DND-41 (cell line): Measurements from ENCODE around the gene ERAP2.

ENCODE experiments used
- ATAC-seq: fragments of 200-7000 bp; cut with Tn5 transposase; 3 replicates; pipeline ENCODE4 v1.9.1; 2021; ENCODE audit warnings: low read depth; ENCODE audit not compliant: insufficient read depth
- DNase-seq: peaks from one replicate; pipeline ENCODE4 v3.0.0-alpha.2; 2020
- H2AFZ ChIP-seq: 2 replicates; pipeline ENCODE4 v1.6.0; 2012; ENCODE audit warnings: low read depth, low read length
- H3K27ac ChIP-seq: 2 replicates; pipeline ENCODE4 v1.5.1; 2012; ENCODE audit warnings: low read length, inconsistent platforms
- H3K27me3 ChIP-seq: fragments of 200-600 bp; sonication (generic); 2 replicates; pipeline ENCODE4 v1.6.0; 2012; ENCODE audit warnings: low read length, mild to moderate bottlenecking, inconsistent platforms; ENCODE audit not compliant: insufficient read depth, poor library complexity
- H3K36me3 ChIP-seq: 2 replicates; pipeline ENCODE4 v1.5.1; 2012; ENCODE audit warnings: low read length, inconsistent platforms; ENCODE audit not compliant: insufficient read depth
- H3K4me1 ChIP-seq: 2 replicates; pipeline ENCODE4 v1.5.1; 2012; ENCODE audit warnings: mild to moderate bottlenecking, low read length; ENCODE audit not compliant: insufficient read depth
- H3K4me2 ChIP-seq: 2 replicates; pipeline ENCODE4 v1.6.0; 2012; ENCODE audit warnings: mild to moderate bottlenecking, moderate library complexity, low read length, inconsistent platforms; ENCODE audit not compliant: insufficient read depth
- H3K4me3 ChIP-seq, 2 experiments: fragments of 200-600 bp in 1 of 2; shearing (Covaris generic) in 1 of 2; 2 replicates each; pipeline ENCODE4 v1.5.1; 2012 to 2016; ENCODE audit warnings: inconsistent platforms in 2 of 2, low read length in 2 of 2, mild to moderate bottlenecking in 2 of 2, low read depth in 1 of 2, moderate library complexity in 1 of 2
- H3K79me2 ChIP-seq: 2 replicates; pipeline ENCODE4 v1.6.0; 2012; ENCODE audit warnings: low read length, inconsistent platforms; ENCODE audit not compliant: insufficient read depth
- H3K9ac ChIP-seq: 2 replicates; pipeline ENCODE4 v1.6.0; 2012; ENCODE audit warnings: low read depth, mild to moderate bottlenecking, inconsistent platforms, low read length, moderate library complexity
- H3K9me3 ChIP-seq: 2 replicates; pipeline ENCODE4 v1.5.1; 2012; ENCODE audit warnings: low read length, moderate library complexity, mild to moderate bottlenecking, inconsistent platforms; ENCODE audit not compliant: insufficient read depth, severe bottlenecking
- H4K20me1 ChIP-seq: 2 replicates; pipeline ENCODE4 v1.6.0; 2012; ENCODE audit warnings: low read length; ENCODE audit not compliant: insufficient read depth
- EZH2 ChIP-seq: IDR thresholded peaks from 3 replicates; pipeline ENCODE4 v1.6.1; 2012; ENCODE audit warnings: borderline replicate concordance, low read depth, mild to moderate bottlenecking, moderate library complexity, low read length, inconsistent platforms; ENCODE audit not compliant: severe bottlenecking
- TF ChIP-seq, protein P1 (sequence below): IDR thresholded peaks from 2 replicates; pipeline ENCODE4 v1.5.1; 2012; ENCODE audit warnings: borderline replicate concordance, low read length, moderate library complexity, mild to moderate bottlenecking; ENCODE audit not compliant: poor library complexity, severe bottlenecking; ENCODE audit errors: extremely low read depth

The ERAP2 gene

DNA sequence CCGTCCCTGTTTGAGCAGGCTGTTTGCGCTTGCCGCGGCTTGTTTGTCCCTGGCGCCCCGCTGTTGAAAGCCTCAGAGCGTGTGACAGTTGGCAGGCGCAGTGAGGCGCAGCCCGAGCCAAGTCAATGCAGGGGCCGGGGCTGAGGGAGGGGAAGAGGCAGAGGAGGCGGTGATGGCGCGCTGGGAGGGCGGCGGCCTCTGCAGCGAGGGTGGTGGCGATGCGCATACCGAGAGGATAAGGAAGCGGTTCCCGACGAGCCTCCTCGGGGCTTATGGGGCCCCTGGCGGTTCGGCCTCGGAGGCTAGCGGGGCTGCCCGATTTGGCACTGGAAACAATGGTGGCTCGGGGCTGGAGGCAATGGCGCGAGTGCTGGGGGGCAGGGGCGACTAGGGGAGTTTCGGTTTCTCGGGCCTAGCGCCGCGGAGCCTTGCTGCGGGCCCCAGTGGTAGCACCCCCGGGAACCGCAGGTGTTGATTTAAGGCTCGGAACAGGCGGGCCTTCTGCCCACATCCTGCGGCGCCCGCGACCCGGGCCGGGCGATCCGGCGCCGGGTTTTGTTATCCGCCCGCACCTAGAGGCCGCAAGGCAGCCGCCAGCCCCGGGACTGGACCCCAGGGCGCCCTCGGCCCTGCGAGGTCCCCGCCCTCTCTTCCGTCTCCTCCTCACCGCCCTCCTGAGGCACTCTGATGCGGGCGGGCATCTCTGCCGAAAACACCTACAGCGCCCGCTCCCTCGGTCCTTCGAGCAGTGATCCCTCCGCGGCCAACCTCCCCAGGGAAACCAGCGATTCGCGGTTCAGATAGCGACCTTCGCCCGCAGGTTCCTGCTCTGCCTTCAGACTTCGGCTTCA is 58.6 kb downstream of the ERAP2 start:
- H3K27ac ChIP-seq = peak overlapping the region; percentile 98
- peaks cover 4% of the 10 kb centered on the region; the same call in 1 of the 2 replicates for H4K20me1 ChIP-seq
- H3K9ac ChIP-seq = peak overlapping the region; percentile 81
- ATAC-seq = peak; percentile 72
- DNase-seq = peak; percentile 97
- H3K9me3 ChIP-seq = no peaks in the 10 kb centered on the region
- H2AFZ ChIP-seq = peak overlapping the region; percentile 82
- H3K4me2 ChIP-seq = peak overlapping the region; percentile 78
- H3K27me3 ChIP-seq = no peaks in the 10 kb centered on the region
- peaks cover 77% of the 10 kb centered on the region for H3K79me2 ChIP-seq
- TF ChIP-seq, protein P1, sequence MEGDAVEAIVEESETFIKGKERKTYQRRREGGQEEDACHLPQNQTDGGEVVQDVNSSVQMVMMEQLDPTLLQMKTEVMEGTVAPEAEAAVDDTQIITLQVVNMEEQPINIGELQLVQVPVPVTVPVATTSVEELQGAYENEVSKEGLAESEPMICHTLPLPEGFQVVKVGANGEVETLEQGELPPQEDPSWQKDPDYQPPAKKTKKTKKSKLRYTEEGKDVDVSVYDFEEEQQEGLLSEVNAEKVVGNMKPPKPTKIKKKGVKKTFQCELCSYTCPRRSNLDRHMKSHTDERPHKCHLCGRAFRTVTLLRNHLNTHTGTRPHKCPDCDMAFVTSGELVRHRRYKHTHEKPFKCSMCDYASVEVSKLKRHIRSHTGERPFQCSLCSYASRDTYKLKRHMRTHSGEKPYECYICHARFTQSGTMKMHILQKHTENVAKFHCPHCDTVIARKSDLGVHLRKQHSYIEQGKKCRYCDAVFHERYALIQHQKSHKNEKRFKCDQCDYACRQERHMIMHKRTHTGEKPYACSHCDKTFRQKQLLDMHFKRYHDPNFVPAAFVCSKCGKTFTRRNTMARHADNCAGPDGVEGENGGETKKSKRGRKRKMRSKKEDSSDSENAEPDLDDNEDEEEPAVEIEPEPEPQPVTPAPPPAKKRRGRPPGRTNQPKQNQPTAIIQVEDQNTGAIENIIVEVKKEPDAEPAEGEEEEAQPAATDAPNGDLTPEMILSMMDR = no peak
- no peak for TF ChIP-seq EZH2
- H3K4me3 ChIP-seq = peak overlapping the region; percentile 52 to 83
- H3K4me1 ChIP-seq = peaks cover 72% of the 10 kb centered on the region
- H3K36me3 ChIP-seq = no peaks in the 10 kb centered on the region; the same call in 1 of the 2 replicates

DNA sequence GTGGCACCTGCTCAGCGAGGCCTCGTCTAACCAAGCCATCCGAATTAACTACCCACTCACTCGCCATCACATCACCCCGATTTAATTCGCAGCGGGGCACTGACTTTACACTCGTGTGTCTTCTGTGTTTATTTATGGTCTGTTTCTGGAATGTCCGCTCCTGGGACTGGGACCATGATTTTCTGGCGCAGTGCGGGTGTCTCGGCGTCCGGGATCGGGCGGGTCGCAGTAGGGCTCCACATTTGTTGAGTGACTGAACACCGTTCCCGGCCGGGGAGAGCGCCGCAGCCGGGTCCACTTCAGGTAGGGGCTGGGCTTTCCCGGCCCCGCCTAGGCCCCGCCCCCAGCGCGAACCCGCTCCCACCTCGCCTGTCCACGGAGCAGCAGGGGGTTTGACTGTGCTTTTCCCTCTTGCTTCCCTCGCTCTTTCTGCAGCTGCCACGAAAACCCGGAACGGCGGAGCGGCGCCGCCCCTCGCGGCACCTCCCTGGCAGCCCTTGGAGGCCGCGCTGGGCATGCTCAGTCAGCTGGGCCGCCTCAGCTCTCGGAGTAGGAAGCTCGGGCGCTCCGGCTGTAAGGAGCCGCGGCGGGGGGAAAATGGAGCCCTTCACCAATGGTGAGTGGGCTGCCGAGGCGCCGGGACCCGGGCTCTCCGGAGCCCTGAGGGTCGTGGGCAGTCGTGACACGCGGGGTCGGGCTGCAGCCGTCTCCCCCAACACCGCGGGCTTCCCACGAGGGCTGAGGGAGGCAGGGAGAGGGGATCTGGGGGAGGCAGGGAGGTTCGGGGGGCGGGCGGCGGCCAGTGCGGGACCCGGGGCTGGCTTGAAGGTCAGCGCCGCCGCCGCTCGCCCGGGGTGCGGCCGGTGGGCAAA is 59.5 kb downstream of the ERAP2 start, which contains the start of gene LNPEP:
TSS of gene LNPEP (plus strand) at position 522 of the 872 bp plus-strand sequence. CDS start at position 598, 76 bp downstream.
- H3K9ac ChIP-seq = peak within 1 kb of the TSS; percentile 81
- peaks cover 79% of the 10 kb centered on the region for H3K79me2 ChIP-seq
- H3K27ac ChIP-seq = peak within 1 kb of the TSS; percentile 98
- no peaks in the 10 kb centered on the region; the same call in 1 of the 2 replicates for H3K36me3 ChIP-seq
- H3K9me3 ChIP-seq = no peaks in the 10 kb centered on the region
- H3K27me3 ChIP-seq = no peaks in the 10 kb centered on the region
- peak within 1 kb of the TSS; percentile 82 for H2AFZ ChIP-seq
- DNase-seq = peak; percentile 98
- peak; percentile 60 for ATAC-seq
- peak within 1 kb of the TSS; percentile 52 to 83 for H3K4me3 ChIP-seq
- H4K20me1 ChIP-seq = peaks cover 7% of the 10 kb centered on the region; the same call in 1 of the 2 replicates
- H3K4me1 ChIP-seq = peaks cover 68% of the 10 kb centered on the region
- peak within 1 kb of the TSS; percentile 78 for H3K4me2 ChIP-seq
- TF ChIP-seq, protein P1 = no peak
- no peak for TF ChIP-seq EZH2

DNA sequence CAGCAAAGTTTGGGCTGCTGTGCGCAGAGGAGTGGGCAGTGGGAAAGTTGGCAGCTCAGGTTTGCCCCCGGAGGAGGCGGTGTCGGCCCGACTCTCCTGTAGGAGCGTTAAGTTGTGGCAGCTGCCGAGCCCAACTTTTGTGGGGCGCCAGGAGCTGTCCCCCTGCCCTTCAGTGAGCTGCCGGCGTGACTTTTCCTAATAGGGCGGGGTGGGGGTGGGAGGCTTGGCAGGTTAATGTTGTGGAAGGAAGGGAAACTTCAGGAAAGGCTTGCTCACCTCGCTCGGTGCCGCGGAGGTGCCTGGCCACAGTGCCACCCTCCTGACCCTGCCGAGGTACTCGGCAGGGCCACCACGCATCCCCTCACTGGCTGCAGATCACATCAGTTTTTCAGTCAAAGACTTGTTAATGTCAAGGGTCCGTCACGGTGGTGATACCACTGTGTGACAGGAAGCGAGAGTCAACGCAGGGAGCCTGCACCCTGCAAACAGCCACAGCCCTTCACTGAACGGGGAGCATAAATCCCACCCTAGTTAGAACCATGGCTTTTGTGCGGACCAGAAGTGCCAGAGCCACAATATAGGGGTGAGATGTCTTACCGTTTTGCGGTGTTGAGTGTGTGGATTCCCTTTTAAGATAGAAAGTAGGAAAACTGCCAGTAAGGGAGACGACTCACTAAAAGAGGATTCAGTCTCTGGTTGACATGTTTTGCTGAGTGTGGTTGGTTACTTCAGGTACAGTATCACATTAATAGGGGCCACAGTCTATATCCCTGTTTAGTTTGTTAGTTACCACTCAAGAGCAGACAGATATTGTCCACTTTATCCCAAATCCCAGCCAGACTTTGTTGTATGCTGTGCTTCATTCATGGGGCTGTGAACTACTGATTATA is 60.4 kb downstream of the ERAP2 start:
- TF ChIP-seq, protein P1 = peak; percentile 46
- no peak for TF ChIP-seq EZH2
- H3K36me3 ChIP-seq = peaks cover 4% of the 10 kb centered on the region
- no peaks in the 10 kb centered on the region for H3K9me3 ChIP-seq
- peak overlapping the region; percentile 69 for H3K4me2 ChIP-seq
- no peaks in the 10 kb centered on the region for H3K27me3 ChIP-seq
- DNase-seq (peak; percentile 67), ATAC-seq (peak; percentile 13)
- H3K9ac ChIP-seq = peak overlapping the region; percentile 81
- H2AFZ ChIP-seq = peak overlapping the region; percentile 71
- H3K4me1 ChIP-seq = peaks cover 59% of the 10 kb centered on the region
- peaks cover 84% of the 10 kb centered on the region for H3K79me2 ChIP-seq
- H4K20me1 ChIP-seq = peaks cover 7% of the 10 kb centered on the region; the same call in 1 of the 2 replicates
- H3K4me3 ChIP-seq = peak overlapping the region; percentile 43 to 83
- peak overlapping the region; percentile 98 for H3K27ac ChIP-seq
